A549 treated with dexamethasone at 1 μM for 4 hours (cell line): Measurements from ENCODE around the gene FAM98B. TPM values are rescaled to one million over a fixed set of nuclear protein-coding genes. Genes with fewer than 3 reads are reported as not detected.

ENCODE experiments used
- total RNA-seq: library from RNA; stranded (reverse); fragments of 200-300 nt; extraction: Qiagen RNA extraction; gene quantifications from 5 replicates; pipeline ENCODE4 v1.2.3, GENCODE V29; 2022

The FAM98B gene
- 8.8 to 13.8 TPM (median 10.9 TPM) in 5 replicates for total RNA-seq

GRCh38 chr15:38453971-38454695, at the start of gene FAM98B:
FAM98B (plus strand) TSS chr15:38454127; CDS start chr15:38454162, 35 bp downstream.

Other genes starting within 250 kb of the FAM98B start
- gene SPRED1, start 201.3 kb upstream of the FAM98B start, total RNA-seq = 6.5 to 9.3 TPM (median 8.6 TPM) in 5 replicates
- gene RASGRP1, start 110.7 kb downstream of the FAM98B start, total RNA-seq = 0.28 to 0.46 TPM (median 0.35 TPM) in 5 replicates